H9 (cell line): Measurements from ENCODE around the gene CREB5. TPM values are rescaled to one million over a fixed set of nuclear protein-coding genes. Genes with fewer than 3 reads are reported as not detected.

ENCODE experiments used
- DNase-seq: peaks from one replicate; pipeline ENCODE4 v3.0.0-alpha.2; 2017
- H2AFZ ChIP-seq: one replicate; pipeline ENCODE4 v1.6.1; 2013; ENCODE audit warnings: mild to moderate bottlenecking, low read length, control low read depth, moderate library complexity
- H2AK5ac ChIP-seq: 2 replicates; pipeline ENCODE4 v1.6.1; 2013; ENCODE audit warnings: low read length, control low read depth, mixed read lengths; ENCODE audit not compliant: insufficient read length
- H2BK120ac ChIP-seq: one replicate; pipeline ENCODE4 v1.6.1; 2013; ENCODE audit warnings: low read depth, mild to moderate bottlenecking, low read length, control low read depth, inconsistent platforms; ENCODE audit not compliant: poor library complexity, severe bottlenecking
- H2BK12ac ChIP-seq: 2 replicates; pipeline ENCODE4 v1.6.1; 2013; ENCODE audit warnings: low read length, control low read depth, mixed read lengths, low read depth; ENCODE audit not compliant: insufficient read length
- H2BK15ac ChIP-seq: 2 replicates; pipeline ENCODE4 v1.6.1; 2013; ENCODE audit warnings: low read depth, low read length, control low read depth
- H2BK20ac ChIP-seq: one replicate; pipeline ENCODE4 v1.6.1; 2013; ENCODE audit warnings: low read depth, mild to moderate bottlenecking, low read length, control low read depth, inconsistent platforms; ENCODE audit not compliant: poor library complexity, severe bottlenecking
- H2BK5ac ChIP-seq: 2 replicates; pipeline ENCODE4 v1.6.1; 2013; ENCODE audit warnings: low read length, control low read depth, mixed read lengths; ENCODE audit not compliant: insufficient read length
- H3K14ac ChIP-seq: 2 replicates; pipeline ENCODE4 v1.6.1; 2013; ENCODE audit warnings: low read length, control low read depth; ENCODE audit not compliant: insufficient read depth
- H3K18ac ChIP-seq: 2 replicates; pipeline ENCODE4 v1.6.1; 2013; ENCODE audit warnings: low read depth, mild to moderate bottlenecking, mixed read lengths, low read length, control low read depth; ENCODE audit not compliant: insufficient read length
- H3K23ac ChIP-seq: 2 replicates; pipeline ENCODE4 v1.6.1; 2013; ENCODE audit warnings: low read length, control low read depth, mixed read lengths, low read depth; ENCODE audit not compliant: insufficient read length
- H3K23me2 ChIP-seq: 2 replicates; pipeline ENCODE4 v1.6.1; 2013; ENCODE audit warnings: low read depth, mild to moderate bottlenecking, mixed read lengths, low read length, control low read depth; ENCODE audit not compliant: insufficient read length, poor library complexity, severe bottlenecking
- H3K27ac ChIP-seq: 2 replicates; pipeline ENCODE4 v1.5.1; 2013; ENCODE audit warnings: low read length, control low read depth, mixed read lengths, low read depth; ENCODE audit not compliant: insufficient read length
- H3K27me3 ChIP-seq: 2 replicates; pipeline ENCODE4 v1.6.1; 2013; ENCODE audit warnings: low read length, control low read depth, inconsistent platforms; ENCODE audit not compliant: insufficient read depth
- H3K4ac ChIP-seq: 2 replicates; pipeline ENCODE4 v1.6.1; 2013; ENCODE audit warnings: low read depth, mild to moderate bottlenecking, control low read depth, inconsistent platforms, low read length, moderate library complexity
- H3K4me1 ChIP-seq: 2 replicates; pipeline ENCODE4 v1.6.1; 2013; ENCODE audit warnings: low read length, control low read depth, inconsistent platforms; ENCODE audit not compliant: insufficient read depth
- H3K4me2 ChIP-seq: 2 replicates; pipeline ENCODE4 v1.6.1; 2013; ENCODE audit warnings: low read length, control low read depth, mixed read lengths; ENCODE audit not compliant: insufficient read length, insufficient read depth
- H3K56ac ChIP-seq: 2 replicates; pipeline ENCODE4 v1.6.1; 2013; ENCODE audit warnings: low read depth, mild to moderate bottlenecking, mixed read lengths, low read length, control low read depth; ENCODE audit not compliant: insufficient read length
- H3K79me1 ChIP-seq: 2 replicates; pipeline ENCODE4 v1.6.1; 2013; ENCODE audit warnings: low read depth, mild to moderate bottlenecking, moderate library complexity, low read length, control low read depth, inconsistent platforms; ENCODE audit not compliant: insufficient read depth, poor library complexity, severe bottlenecking
- H3K79me2 ChIP-seq: 2 replicates; pipeline ENCODE4 v1.6.1; 2013; ENCODE audit warnings: low read length, control low read depth, inconsistent platforms; ENCODE audit not compliant: insufficient read depth
- H3K9ac ChIP-seq: 2 replicates; pipeline ENCODE4 v1.6.1; 2013; ENCODE audit warnings: low read length, control low read depth, mixed read lengths; ENCODE audit not compliant: insufficient read length; ENCODE audit errors: extremely low read depth
- H3K9me3 ChIP-seq: one replicate; pipeline ENCODE4 v1.6.1; 2013; ENCODE audit warnings: low read depth, low read length, inconsistent platforms; ENCODE audit not compliant: control insufficient read depth
- H3T11ph ChIP-seq: one replicate; pipeline ENCODE4 v1.6.1; 2013; ENCODE audit warnings: mild to moderate bottlenecking, low read length, control low read depth, inconsistent platforms
- H4K20me1 ChIP-seq: one replicate; pipeline ENCODE4 v1.6.1; 2013; ENCODE audit not compliant: control insufficient read depth, insufficient read length, insufficient read depth
- H4K5ac ChIP-seq: 2 replicates; pipeline ENCODE4 v1.6.1; 2013; ENCODE audit warnings: low read depth, mild to moderate bottlenecking, mixed read lengths, low read length, control low read depth; ENCODE audit not compliant: insufficient read length
- H4K8ac ChIP-seq: replicated peaks from 2 replicates; pipeline ENCODE4 v1.6.1; 2013; ENCODE audit warnings: low read length, control low read depth, mixed read lengths, low read depth; ENCODE audit not compliant: insufficient read length
- H4K91ac ChIP-seq: 2 replicates; pipeline ENCODE4 v1.6.1; 2013; ENCODE audit warnings: low read depth, mild to moderate bottlenecking, moderate library complexity, mixed read lengths, low read length, control low read depth; ENCODE audit not compliant: insufficient read length
- H3K27ac Mint-ChIP-seq, 3 experiments: 2 replicates in 2 of 3; 3 replicates in 1 of 3; pipeline ENCODE4 v1.8.0; 2020 to 2021; ENCODE audit warnings: mixed read lengths in 3 of 3, mild to moderate bottlenecking in 1 of 3, moderate library complexity in 1 of 3
- H3K27me3 Mint-ChIP-seq: 2 replicates; pipeline ENCODE4 v1.8.0; 2021; ENCODE audit warnings: low read depth, mild to moderate bottlenecking, moderate library complexity, mixed read lengths
- H3K36me3 Mint-ChIP-seq, 3 experiments: 2 replicates in 2 of 3; 3 replicates in 1 of 3; pipeline ENCODE4 v1.8.0; 2020 to 2021; ENCODE audit warnings: low read depth in 3 of 3, mixed read lengths in 3 of 3; ENCODE audit not compliant: insufficient read depth in 1 of 3
- H3K4me1 Mint-ChIP-seq, 2 experiments: 2 replicates each; pipeline ENCODE4 v1.8.0; 2020; ENCODE audit warnings: mixed read lengths in 2 of 2
- H3K4me3 Mint-ChIP-seq, 2 experiments: 2 replicates in 1 of 2; 3 replicates in 1 of 2; pipeline ENCODE4 v1.8.0; 2020 to 2021; ENCODE audit warnings: mild to moderate bottlenecking in 2 of 2, mixed read lengths in 2 of 2, moderate library complexity in 1 of 2
- H3K9me3 Mint-ChIP-seq, 2 experiments: 2 replicates in 1 of 2; 3 replicates in 1 of 2; pipeline ENCODE4 v1.8.0; 2020; ENCODE audit warnings: mild to moderate bottlenecking in 2 of 2, mixed read lengths in 2 of 2, moderate library complexity in 1 of 2
- CTCF ChIP-seq: fragments of 200-600 bp; sonication (generic); conservative IDR thresholded peaks from 3 replicates; pipeline ENCODE4 v1.8.0; 2021; ENCODE audit warnings: antibody characterized with exemption, mild to moderate bottlenecking
- WGBS: extraction: QIAGEN DNeasy Blood & Tissue Kit; methylation state at CpG from one replicate; pipeline ENCODE4 v1.1.7; 2013; ENCODE audit warnings: missing lambda C conversion rate, low lambda C conversion rate, mixed read lengths; ENCODE audit not compliant: insufficient read length; ENCODE audit errors: extremely low coverage; 5-methylcytosine and 5-hydroxymethylcytosine counted together
- total RNA-seq: library from RNA; stranded (reverse); gene quantifications from 2 replicates; pipeline ENCODE4 v1.2.1, GENCODE V29; 2021

Gene CREB5
- total RNA-seq, 1 experiment from 2014 or later, result 4.0 TPM

- H2BK5ac ChIP-seq, result no peak overlapping the region
- H3K9ac ChIP-seq, result no peak overlapping the region
- no peak for DNase-seq
- no peak for TF ChIP-seq CTCF
- Mint-ChIP-seq H3K27me3 (no peaks in the 10 kb centered on the region), H3K4me3 (no peak overlapping the region), H3K36me3 (peaks cover 0 to 4% (median 3%) of the 10 kb centered on the region in 3 experiments; a peak in 2 of 7 replicates), H3K4me1 (peaks cover 28 to 29% of the 10 kb centered on the region in 2 experiments), H3K9me3 (no peaks in the 10 kb centered on the region), H3K27ac (peak overlapping the region in 1 of 3 experiments; percentile 94; a peak in 1 of 7 replicates)
- no CpG with 5 or more reads among the region's 3 CpGs for WGBS
- no peaks in the 10 kb centered on the region for H4K20me1 ChIP-seq
- H3T11ph ChIP-seq, result no peak overlapping the region
- no peak overlapping the region for H4K5ac ChIP-seq
- H3K9me3 ChIP-seq, result no peaks in the 10 kb centered on the region
- no peak overlapping the region for H3K27ac ChIP-seq
- no peaks in the 10 kb centered on the region for H3K79me2 ChIP-seq
- no peak overlapping the region for H2BK12ac ChIP-seq
- H3K23me2 ChIP-seq, result no peaks in the 10 kb centered on the region
- no peaks in the 10 kb centered on the region for H3K27me3 ChIP-seq
- no peak overlapping the region for H3K56ac ChIP-seq
- H2BK15ac ChIP-seq, result no peak overlapping the region
- no peak overlapping the region for H3K4me2 ChIP-seq
- H3K18ac ChIP-seq, result no peak overlapping the region
- no peaks in the 10 kb centered on the region for H3K4me1 ChIP-seq
- no peak overlapping the region for H3K4ac ChIP-seq
- no peaks in the 10 kb centered on the region for H3K79me1 ChIP-seq
- no peak overlapping the region for H3K23ac ChIP-seq
- H2BK120ac ChIP-seq, result no peak overlapping the region
- no peak overlapping the region for H4K8ac ChIP-seq
- no peak overlapping the region for H3K14ac ChIP-seq
- H4K91ac ChIP-seq, result no peak overlapping the region
- no peak overlapping the region for H2AFZ ChIP-seq
- H2AK5ac ChIP-seq, result no peak overlapping the region
- H2BK20ac ChIP-seq, result no peak overlapping the region
Measured at GRCh38 chr7:28739128-28739527, 326.8 kb downstream of the CREB5 start.
